HEK293 (cell line): ENCODE data around the gene CDK11B.
"Not testable (repeated sequence)": the region's sequence is repeated elsewhere in the genome, so short reads cannot be mapped to it uniquely, and the experiment has no call there.

Source experiments
- CTCF ChIA-PET: fragments of 350-600 bp; formaldehyde crosslinking; extraction: SDS; loops from one replicate; lab custom pipeline; 2021; ENCODE audit warnings: antibody characterized with exemption; lab: Yijun Ruan, JAX
- POLR2A ChIA-PET: fragments of 300-600 bp; formaldehyde crosslinking; extraction: SDS; loops from one replicate; lab custom pipeline; 2020; ENCODE audit warnings: antibody characterized with exemption, inconsistent platforms; lab: Yijun Ruan, JAX
- H3K27ac ChIP-seq: fragments of 200-500 bp; sonication (Bioruptor generic); 2 replicates; pipeline ENCODE4 v1.5.1; 2014; ENCODE audit warnings: low read depth, low read length, control low read depth, inconsistent platforms; ENCODE audit errors: extremely low read depth
- H3K36me3 ChIP-seq, 2 experiments: fragments of 200-500 bp in 1 of 2; sonication (Bioruptor generic) in 1 of 2; 1 replicate in 1 of 2; 2 replicates in 1 of 2; pipeline ENCODE4 v1.5.1; 2014 to 2017; ENCODE audit warnings: inconsistent platforms in 2 of 2, low read length in 2 of 2; ENCODE audit not compliant: control insufficient read depth in 2 of 2, insufficient read depth in 1 of 2
- H3K4me1 ChIP-seq: fragments of 200-500 bp; sonication (Bioruptor generic); 2 replicates; pipeline ENCODE4 v1.5.1; 2014; ENCODE audit warnings: mild to moderate bottlenecking, low read length, inconsistent platforms; ENCODE audit not compliant: control insufficient read depth, insufficient read depth
- H3K4me3 ChIP-seq: 2 replicates; pipeline ENCODE4 v1.5.1; 2011; ENCODE audit warnings: low read depth, mild to moderate bottlenecking, control low read depth, low read length, moderate library complexity
- H3K9me3 ChIP-seq: fragments of 200-500 bp; sonication (Bioruptor generic); 2 replicates; pipeline ENCODE4 v1.5.1; 2014; ENCODE audit warnings: low read depth, low read length, inconsistent platforms; ENCODE audit not compliant: control insufficient read depth, insufficient read depth
- GLI2 ChIP-seq: fragments of 450-650 bp; formaldehyde crosslinking; IDR thresholded peaks from 2 replicates; pipeline ENCODE4; 2017; ENCODE audit warnings: missing biosample characterization, missing genetic modification characterization, low read depth, borderline replicate concordance
- GLIS2 ChIP-seq: fragments of 450-650 bp; formaldehyde crosslinking; IDR thresholded peaks from 2 replicates; pipeline ENCODE4 v1.5.1; 2016; ENCODE audit warnings: missing biosample characterization, missing genetic modification characterization
- KLF16 ChIP-seq: fragments of 450-650 bp; formaldehyde crosslinking; IDR thresholded peaks from 2 replicates; pipeline ENCODE4 v1.5.1; 2017; ENCODE audit warnings: missing biosample characterization, missing genetic modification characterization
- YY2 ChIP-seq: fragments of 450-650 bp; formaldehyde crosslinking; IDR thresholded peaks from 2 replicates; pipeline ENCODE4 v1.5.1; 2016; ENCODE audit warnings: missing biosample characterization, missing genetic modification characterization
- ZBTB11 ChIP-seq: fragments of 450-650 bp; formaldehyde crosslinking; conservative IDR thresholded peaks from 2 replicates; pipeline ENCODE4 v1.5.1; 2016; ENCODE audit warnings: low read depth, missing biosample characterization, missing genetic modification characterization
- ZNF10 ChIP-seq: fragments of 450-650 bp; formaldehyde crosslinking; IDR thresholded peaks from 2 replicates; pipeline ENCODE4 v1.5.1; 2017; ENCODE audit warnings: missing biosample characterization, missing genetic modification characterization
- ZNF23 ChIP-seq: fragments of 450-650 bp; formaldehyde crosslinking; IDR thresholded peaks from 2 replicates; pipeline ENCODE4 v1.5.1; 2016; ENCODE audit warnings: missing biosample characterization, missing genetic modification characterization, borderline replicate concordance
- ZNF292 ChIP-seq: fragments of 450-650 bp; formaldehyde crosslinking; IDR thresholded peaks from 2 replicates; pipeline ENCODE4 v1.5.1; 2016; ENCODE audit warnings: low read depth, missing biosample characterization, missing genetic modification characterization, borderline replicate concordance
- ZNF544 ChIP-seq: fragments of 450-650 bp; formaldehyde crosslinking; IDR thresholded peaks from 2 replicates; pipeline ENCODE4 v1.5.0; 2017; ENCODE audit warnings: missing biosample characterization, missing genetic modification characterization
- ZNF629 ChIP-seq: fragments of 450-650 bp; formaldehyde crosslinking; IDR thresholded peaks from 2 replicates; pipeline ENCODE4 v1.5.1; 2017; ENCODE audit warnings: missing biosample characterization, missing genetic modification characterization
- ZNF658 ChIP-seq: fragments of 450-650 bp; formaldehyde crosslinking; IDR thresholded peaks from 2 replicates; pipeline ENCODE4; 2016; ENCODE audit warnings: missing biosample characterization, missing genetic modification characterization
- TF ChIP-seq, protein P1 (sequence below): fragments of 450-650 bp; formaldehyde crosslinking; IDR thresholded peaks from 2 replicates; pipeline ENCODE4 v1.5.1; 2016; ENCODE audit warnings: missing biosample characterization, missing genetic modification characterization
- TF ChIP-seq, protein P2 (sequence below): fragments of 450-650 bp; formaldehyde crosslinking; IDR thresholded peaks from 2 replicates; pipeline ENCODE4 v1.5.1; 2016; ENCODE audit warnings: missing biosample characterization, missing genetic modification characterization
- TF ChIP-seq, protein P3 (sequence below): fragments of 450-650 bp; formaldehyde crosslinking; IDR thresholded peaks from 2 replicates; pipeline ENCODE4 v1.5.1; 2016; ENCODE audit warnings: missing biosample characterization, missing genetic modification characterization
- TF ChIP-seq, protein P4 (sequence below): fragments of 450-650 bp; formaldehyde crosslinking; IDR thresholded peaks from 2 replicates; pipeline ENCODE4 v1.5.1; 2016; ENCODE audit warnings: missing biosample characterization, missing genetic modification characterization

The CDK11B gene

DNA sequence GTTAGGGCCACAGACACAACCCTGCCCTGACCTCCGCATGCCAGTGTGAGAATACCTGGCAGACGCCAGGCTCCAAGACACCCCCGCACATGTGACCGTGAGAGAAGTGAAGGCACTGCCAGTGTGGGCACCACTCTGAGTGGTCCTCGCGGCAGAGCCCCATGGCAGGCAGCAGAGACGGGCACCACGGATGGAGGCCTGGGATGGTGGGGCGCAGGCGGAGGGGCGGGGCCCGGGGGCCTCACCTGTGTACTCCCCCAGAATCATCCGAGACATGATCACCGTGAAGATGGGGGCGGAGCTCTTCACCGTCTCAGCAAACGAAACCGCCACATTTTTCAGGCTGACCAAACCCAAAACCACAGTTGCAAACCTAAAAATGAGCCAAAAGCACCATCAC is 16.4 kb upstream of the CDK11B start:
- H3K4me3 ChIP-seq, POLR2A ChIA-PET, CTCF ChIA-PET, H3K9me3 ChIP-seq, H3K27ac ChIP-seq, H3K4me1 ChIP-seq: not testable (repeated sequence)
- H3K36me3 ChIP-seq, result peaks cover 0 to 34% of the 10 kb centered on the region in 2 experiments; a peak in 2 of 3 replicates

- H3K27ac ChIP-seq, POLR2A ChIA-PET, CTCF ChIA-PET: not testable (repeated sequence)
These were observed 16.0 kb upstream of the CDK11B start for GRCh38 chr1:1674806-1675205.

DNA sequence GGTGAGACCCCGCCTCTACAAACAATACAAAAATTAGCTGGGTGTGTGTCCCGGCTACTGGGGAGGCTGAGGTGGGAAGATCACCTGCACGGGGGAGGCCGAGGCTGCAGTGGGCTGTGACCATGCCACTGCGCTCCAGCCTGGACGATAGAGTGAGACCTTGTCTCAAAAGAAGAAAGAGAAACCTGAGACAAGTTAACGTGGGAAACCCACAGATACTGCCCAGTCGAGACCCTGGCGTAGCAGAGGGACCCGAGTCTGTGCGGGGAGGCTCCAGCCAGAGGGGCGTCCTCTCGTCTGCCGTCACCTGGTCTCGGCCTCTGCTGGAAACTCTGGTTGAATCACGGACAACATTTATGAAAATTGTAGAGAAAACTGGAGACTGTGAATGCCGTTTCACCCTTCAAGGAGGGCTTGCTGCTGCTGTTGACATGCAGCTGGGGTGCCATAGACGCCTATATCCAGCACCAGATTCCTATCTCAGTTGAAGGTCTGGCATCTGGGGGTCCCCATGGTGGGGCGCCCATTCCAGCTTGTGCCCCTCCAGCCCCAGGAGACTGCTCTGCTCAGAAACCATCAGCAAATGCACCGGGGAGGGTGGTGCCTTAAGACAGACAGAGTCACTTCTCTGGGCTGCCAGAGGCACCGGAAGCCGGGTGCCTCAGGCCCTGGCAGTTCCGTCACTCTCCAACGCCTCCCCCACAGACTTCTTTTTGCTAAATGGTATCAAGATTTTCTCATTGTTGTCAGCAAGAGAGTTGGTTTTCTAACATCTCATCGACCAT is 13.6 kb upstream of the CDK11B start:
- Histone ChIP-seq H3K4me3 (no peak overlapping the region), H3K9me3 (no peaks in the 10 kb centered on the region), H3K4me1 (no peaks in the 10 kb centered on the region), H3K36me3 (peaks cover 6 to 48% of the 10 kb centered on the region in 2 experiments), H3K27ac (no peak overlapping the region)
- ChIA-PET POLR2A (no interaction called here), CTCF (interaction anchor here (0.6 kb wide), 1 partner anchor 21 kb away, joined by 3 read pairs; no protein-coding TSS in a partner anchor)
- TF ChIP-seq, protein P1, sequence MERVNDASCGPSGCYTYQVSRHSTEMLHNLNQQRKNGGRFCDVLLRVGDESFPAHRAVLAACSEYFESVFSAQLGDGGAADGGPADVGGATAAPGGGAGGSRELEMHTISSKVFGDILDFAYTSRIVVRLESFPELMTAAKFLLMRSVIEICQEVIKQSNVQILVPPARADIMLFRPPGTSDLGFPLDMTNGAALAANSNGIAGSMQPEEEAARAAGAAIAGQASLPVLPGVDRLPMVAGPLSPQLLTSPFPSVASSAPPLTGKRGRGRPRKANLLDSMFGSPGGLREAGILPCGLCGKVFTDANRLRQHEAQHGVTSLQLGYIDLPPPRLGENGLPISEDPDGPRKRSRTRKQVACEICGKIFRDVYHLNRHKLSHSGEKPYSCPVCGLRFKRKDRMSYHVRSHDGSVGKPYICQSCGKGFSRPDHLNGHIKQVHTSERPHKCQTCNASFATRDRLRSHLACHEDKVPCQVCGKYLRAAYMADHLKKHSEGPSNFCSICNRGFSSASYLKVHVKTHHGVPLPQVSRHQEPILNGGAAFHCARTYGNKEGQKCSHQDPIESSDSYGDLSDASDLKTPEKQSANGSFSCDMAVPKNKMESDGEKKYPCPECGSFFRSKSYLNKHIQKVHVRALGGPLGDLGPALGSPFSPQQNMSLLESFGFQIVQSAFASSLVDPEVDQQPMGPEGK (tag by site-specific recombination), result no peak
- TF ChIP-seq, protein P2, sequence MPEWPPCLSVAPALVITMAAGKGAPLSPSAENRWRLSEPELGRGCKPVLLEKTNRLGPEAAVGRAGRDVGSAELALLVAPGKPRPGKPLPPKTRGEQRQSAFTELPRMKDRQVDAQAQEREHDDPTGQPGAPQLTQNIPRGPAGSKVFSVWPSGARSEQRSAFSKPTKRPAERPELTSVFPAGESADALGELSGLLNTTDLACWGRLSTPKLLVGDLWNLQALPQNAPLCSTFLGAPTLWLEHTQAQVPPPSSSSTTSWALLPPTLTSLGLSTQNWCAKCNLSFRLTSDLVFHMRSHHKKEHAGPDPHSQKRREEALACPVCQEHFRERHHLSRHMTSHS (tag by site-specific recombination), result no peak
- TF ChIP-seq ZNF629 (tag by site-specific recombination), result no peak
- TF ChIP-seq, protein P3, sequence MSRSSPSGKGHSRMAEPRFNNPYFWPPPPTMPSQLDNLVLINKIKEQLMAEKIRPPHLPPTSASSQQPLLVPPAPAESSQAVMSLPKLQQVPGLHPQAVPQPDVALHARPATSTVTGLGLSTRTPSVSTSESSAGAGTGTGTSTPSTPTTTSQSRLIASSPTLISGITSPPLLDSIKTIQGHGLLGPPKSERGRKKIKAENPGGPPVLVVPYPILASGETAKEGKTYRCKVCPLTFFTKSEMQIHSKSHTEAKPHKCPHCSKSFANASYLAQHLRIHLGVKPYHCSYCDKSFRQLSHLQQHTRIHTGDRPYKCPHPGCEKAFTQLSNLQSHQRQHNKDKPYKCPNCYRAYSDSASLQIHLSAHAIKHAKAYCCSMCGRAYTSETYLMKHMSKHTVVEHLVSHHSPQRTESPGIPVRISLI, result no peak
- TF ChIP-seq ZNF658 (tag by site-specific recombination), result no peak
- TF ChIP-seq ZNF23 (tag by site-specific recombination), result no peak
- TF ChIP-seq GLI2, result no peak
- no peak for TF ChIP-seq ZNF10 (tag by site-specific recombination)
- TF ChIP-seq ZBTB11, result no peak
- TF ChIP-seq ZNF544 (tag by site-specific recombination), result no peak
- TF ChIP-seq KLF16 (tag by site-specific recombination), result no peak
- TF ChIP-seq, protein P4, sequence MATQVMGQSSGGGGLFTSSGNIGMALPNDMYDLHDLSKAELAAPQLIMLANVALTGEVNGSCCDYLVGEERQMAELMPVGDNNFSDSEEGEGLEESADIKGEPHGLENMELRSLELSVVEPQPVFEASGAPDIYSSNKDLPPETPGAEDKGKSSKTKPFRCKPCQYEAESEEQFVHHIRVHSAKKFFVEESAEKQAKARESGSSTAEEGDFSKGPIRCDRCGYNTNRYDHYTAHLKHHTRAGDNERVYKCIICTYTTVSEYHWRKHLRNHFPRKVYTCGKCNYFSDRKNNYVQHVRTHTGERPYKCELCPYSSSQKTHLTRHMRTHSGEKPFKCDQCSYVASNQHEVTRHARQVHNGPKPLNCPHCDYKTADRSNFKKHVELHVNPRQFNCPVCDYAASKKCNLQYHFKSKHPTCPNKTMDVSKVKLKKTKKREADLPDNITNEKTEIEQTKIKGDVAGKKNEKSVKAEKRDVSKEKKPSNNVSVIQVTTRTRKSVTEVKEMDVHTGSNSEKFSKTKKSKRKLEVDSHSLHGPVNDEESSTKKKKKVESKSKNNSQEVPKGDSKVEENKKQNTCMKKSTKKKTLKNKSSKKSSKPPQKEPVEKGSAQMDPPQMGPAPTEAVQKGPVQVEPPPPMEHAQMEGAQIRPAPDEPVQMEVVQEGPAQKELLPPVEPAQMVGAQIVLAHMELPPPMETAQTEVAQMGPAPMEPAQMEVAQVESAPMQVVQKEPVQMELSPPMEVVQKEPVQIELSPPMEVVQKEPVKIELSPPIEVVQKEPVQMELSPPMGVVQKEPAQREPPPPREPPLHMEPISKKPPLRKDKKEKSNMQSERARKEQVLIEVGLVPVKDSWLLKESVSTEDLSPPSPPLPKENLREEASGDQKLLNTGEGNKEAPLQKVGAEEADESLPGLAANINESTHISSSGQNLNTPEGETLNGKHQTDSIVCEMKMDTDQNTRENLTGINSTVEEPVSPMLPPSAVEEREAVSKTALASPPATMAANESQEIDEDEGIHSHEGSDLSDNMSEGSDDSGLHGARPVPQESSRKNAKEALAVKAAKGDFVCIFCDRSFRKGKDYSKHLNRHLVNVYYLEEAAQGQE, result no peak
- TF ChIP-seq ZNF292 (tag by site-specific recombination), result no peak
- TF ChIP-seq GLIS2 (tag by site-specific recombination), result no peak
- TF ChIP-seq YY2, result no peak

More at GRCh38 chr1:1674806-1675205, 16.0 kb upstream of the CDK11B start:
- H3K4me3 ChIP-seq, H3K9me3 ChIP-seq, H3K4me1 ChIP-seq: not testable (repeated sequence)
- H3K36me3 ChIP-seq, result peaks cover 0 to 38% of the 10 kb centered on the region in 2 experiments; a peak in 2 of 3 replicates
